HG02678 (cell line): Measurements from ENCODE around the gene PIK3CA.
A peak's percentile ranks its signal among the peaks of the same experiment; 100 is the strongest.

Experiments used
- ATAC-seq: cut with Tn5 transposase; IDR thresholded peaks from one replicate; pipeline ENCODE4 v1.9.1; 2021; ENCODE audit warnings: mild to moderate bottlenecking, moderate library complexity; ENCODE audit not compliant: unreplicated experiment

PIK3CA gene

DNA sequence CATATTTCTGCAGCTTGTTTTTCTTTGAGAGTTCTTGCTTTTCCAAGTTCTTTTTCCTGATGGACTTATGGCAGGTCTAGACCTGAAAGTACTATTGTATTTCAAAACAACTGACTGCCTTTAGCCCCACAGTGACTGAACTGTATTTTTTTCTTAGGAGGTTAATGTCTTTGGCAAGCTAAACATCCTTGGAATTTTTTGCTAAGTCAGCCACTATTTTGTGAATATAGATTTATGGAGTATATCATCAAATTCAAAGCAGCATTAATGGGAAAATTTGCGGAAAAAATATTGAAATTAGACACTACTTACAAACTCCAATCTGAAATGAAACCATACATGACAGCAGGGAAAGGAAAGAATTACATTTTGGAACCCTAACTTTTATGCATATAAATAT, 8.6 kb downstream of the PIK3CA start:
- no peak for ATAC-seq

GRCh38 chr3:179158336-179159039, 10.3 kb downstream of the PIK3CA start:
- ATAC-seq: no peak

- ATAC-seq: no peak
These were observed 15.3 kb downstream of the PIK3CA start for GRCh38 chr3:179163503-179163902.

DNA sequence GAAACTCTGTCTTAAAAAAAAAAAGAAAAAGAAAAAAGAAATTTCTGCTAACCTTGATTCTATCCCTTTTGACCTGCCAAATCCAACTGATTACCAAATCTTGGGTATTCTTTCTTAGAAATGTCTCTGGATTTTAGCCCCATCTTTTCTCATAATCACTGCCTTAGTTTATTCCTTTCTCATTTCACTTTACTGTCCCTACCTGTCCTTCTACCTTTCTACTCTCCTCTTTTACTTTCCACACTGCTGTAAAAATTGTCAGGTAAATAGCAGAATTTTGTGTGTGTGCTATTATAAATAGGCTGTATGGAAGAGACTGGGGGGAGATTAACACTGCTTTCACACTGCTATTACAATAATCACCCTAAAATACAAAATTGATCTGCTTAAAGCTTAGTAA, 16.7 kb downstream of the PIK3CA start:
- ATAC-seq: no peak

DNA sequence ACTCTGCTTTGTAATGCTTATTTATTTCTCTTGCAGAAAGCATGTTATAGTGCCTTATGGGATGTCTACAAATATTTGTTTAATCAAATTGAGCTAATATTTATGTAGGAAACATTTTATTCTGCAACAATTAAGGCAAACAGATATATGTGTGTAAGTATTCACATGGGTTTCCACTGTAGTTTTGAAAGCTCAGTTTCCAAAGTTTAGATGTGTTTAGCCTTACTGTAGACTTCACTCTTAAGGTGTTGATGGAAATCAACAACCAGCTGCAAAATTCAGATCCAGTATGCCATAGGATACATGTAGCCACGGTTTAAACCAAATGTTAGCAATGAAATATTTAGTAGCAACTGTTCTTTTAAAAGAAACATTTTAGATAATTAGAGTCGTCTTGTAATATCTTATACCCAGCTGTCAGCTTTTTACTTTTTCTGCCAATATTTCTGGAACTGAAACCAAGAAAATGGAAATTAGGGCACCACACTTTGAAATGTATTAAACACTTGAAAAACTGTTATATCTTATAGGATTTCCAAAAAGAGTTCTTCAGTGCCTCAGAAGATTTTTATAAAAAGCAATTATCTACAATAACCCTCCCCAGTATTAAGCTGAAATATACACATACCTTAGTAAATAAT, 18.5 kb downstream of the PIK3CA start:
- peak; percentile 55 for ATAC-seq

DNA sequence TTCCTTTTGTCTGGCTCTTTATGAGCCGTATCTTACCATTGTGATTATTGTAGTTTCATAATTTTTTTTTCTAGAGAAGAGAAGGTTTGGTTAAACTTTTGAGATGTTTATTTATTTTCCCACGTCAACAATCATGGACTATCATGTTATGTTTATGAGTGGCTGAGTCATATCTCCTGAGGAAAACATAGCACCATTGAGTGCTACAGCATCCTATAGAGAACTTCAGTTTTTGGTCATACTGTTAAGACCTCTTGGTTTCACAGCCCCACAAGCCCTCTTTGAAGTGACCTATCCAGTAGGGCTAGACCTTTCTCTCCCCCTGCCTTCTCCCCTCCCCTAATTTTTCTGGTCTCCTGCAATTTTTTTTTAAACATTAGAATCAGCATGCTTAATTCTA, 20.8 kb downstream of the PIK3CA start:
- ATAC-seq: peak; percentile 49

DNA sequence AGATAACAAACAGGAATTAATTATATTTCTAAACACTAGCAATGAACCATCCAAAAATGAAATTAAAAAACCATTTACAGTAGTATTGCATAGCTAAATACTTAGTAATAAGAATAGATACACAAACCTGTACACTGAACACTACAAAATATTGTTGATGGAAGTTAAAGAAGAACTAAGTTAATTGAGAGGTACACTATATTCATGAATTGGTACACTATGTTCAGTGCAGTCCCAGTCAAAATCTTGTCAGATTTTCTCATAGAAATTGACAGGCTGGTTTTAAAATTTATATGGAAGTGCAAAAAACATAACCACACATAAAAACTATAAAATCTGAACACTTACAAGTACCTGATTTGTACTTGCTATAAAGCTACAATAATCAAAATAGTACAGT, 24.4 kb downstream of the PIK3CA start:
- no peak for ATAC-seq

DNA sequence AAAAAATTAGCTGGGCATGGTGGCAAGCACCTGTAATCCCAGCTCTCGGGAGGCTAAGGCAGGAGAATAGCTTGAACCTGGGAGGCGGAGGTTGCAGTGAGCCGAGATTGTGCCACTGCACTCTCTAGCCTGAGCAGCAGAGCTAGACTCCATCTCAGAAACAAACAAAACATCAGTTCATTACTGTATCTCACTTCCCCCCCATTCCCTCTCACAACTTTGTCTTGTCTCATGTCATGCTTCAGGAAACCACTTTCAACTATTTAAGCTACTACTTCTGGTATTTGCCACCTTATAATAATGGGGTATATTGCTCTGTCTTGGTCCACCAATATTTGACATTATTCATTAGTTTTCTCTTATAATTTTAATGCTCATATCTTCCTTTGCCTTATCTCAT, 26.2 kb downstream of the PIK3CA start:
- peak; percentile 56 for ATAC-seq

GRCh38 chr3:179174898-179175297, 26.7 kb downstream of the PIK3CA start:
- ATAC-seq: peak; percentile 54

DNA sequence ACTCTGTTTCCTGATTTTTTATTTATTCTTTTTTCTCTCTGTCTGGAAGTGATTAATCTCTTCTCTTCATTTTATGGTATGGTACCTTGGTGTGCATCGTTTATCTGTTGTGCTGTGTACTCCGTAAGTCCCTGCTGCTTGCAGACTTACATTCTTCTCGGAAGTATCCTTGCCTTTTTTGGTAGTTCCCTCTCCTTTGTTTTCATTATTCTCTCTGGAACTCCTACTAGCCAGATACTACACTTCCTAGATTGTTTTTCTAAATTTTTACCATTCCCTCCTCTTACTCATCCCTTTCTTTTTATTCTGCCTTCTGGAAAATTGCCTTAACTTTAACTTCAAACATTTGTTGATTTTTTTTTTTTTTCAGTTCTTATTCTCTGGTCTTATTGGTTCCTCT, 27.2 kb downstream of the PIK3CA start:
- no peak for ATAC-seq

DNA sequence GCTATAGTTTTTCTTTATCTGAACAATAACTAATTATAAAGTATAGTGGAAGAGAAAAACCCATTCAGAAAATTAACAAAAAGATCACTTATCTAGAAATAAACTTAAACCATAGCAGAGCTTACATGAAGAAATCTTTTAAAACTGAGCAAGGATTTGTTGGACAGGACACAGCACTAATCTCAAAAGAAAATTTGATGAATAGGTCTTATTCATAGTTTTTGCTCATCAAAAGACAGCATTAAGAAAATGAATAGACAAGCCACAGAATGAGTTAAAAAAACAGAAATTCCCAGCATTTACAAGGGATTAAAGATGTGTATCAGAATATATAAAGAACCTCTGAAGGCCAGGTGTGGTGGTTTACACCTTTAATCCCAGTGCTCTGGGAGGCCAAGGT, 29.5 kb downstream of the PIK3CA start:
- ATAC-seq: no peak

DNA sequence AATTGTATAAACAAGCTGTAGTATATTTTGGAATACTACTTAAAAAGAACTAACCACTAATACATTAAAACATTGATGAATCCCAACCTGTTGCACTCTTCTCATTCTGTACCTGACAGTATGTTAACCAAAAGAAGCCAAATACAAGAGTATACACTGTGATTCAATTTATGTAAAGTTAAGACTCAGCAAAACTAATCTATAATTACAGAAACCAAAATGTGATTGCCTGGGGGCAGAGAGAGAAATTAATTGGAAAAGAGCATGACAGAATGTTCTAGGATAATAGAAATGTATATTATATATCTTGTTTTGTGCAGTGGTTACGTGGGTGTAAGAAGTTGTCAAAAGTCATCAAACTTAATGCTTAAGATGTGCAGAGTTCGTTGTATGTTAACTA, 31.1 kb downstream of the PIK3CA start:
- ATAC-seq: no peak

DNA sequence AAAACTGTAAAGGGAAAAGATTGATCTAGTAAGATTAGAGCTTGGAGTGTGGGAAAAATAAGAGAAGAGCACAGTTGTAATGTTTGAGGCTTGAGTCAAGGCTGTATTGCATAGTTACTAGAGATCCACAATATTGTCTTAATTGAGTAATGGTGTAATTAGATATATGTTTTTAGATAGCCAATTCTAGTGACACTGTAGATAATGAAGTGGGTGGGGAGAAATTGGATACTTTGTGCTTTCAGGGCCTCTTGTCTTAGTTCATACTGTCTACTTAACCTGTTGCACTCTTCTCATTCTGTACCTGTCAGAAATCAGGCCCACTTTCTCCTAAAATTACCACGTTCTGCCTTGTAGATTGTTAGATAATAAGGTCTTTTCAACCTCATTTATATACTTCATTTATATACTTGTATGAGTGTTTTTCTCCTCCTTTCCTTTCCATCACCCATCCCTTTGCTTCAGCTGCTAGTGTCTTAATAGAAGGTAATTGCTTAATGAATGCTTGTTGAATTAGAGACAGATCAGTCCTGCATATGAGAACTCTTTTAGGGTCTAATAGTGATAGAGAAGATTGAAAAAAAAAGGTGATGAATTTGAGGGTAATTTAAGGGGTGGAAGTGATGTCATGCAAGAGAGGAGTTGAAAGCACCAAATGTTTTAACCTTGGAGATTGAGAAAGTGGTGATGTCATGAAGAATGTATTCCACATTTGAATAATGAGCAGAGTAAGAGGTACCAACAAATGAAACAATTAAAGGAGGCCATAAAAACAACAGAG, 32.0 kb downstream of the PIK3CA start:
- no peak for ATAC-seq

- ATAC-seq: peak; percentile 57
These were observed 32.9 kb downstream of the PIK3CA start for GRCh38 chr3:179181021-179181472.

DNA sequence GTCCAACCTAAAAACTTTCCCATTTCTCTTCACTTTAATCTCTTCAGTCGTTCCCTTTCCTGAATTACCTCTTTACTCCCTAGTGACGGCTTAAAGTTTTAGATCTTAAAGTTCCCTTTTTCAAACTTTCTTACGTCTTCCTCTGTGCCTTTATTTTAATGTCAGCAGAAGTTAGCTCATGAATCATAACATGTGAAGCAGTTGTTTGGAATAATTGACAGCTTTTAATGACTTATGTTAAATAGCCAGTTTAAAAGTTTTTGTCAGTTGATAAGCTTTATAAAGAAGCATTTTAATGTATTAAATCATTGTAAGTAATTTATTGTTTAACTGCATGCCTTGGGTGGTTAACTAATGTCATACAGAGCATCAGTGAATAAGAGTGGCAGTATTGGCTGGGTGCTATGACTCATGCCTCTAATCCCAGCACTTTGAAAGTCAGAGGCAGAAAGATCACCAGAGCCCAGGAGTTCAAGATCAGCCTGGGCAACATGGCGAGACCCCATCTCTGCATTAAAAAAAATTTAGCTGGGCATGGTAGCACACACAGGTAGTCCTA, 33.9 kb downstream of the PIK3CA start:
- no peak for ATAC-seq

DNA sequence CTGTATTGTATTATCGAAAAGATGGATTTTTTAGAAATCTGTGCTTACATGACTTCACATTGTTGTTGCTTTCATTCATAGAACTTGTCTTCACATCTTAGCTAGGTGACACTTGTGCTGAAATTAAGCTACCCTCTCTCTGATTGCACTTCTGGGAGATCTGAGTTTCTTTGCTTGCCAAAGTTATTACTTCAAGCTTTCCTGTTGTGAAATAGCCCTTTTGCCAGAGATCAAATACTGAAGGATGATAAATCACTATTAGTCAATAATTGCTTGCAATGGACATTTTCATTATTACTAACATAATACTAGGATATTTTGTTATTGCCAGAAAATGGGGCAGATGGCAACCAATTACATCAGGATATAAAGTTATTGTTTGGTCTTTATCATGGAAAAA, 34.7 kb downstream of the PIK3CA start:
- no peak for ATAC-seq

DNA sequence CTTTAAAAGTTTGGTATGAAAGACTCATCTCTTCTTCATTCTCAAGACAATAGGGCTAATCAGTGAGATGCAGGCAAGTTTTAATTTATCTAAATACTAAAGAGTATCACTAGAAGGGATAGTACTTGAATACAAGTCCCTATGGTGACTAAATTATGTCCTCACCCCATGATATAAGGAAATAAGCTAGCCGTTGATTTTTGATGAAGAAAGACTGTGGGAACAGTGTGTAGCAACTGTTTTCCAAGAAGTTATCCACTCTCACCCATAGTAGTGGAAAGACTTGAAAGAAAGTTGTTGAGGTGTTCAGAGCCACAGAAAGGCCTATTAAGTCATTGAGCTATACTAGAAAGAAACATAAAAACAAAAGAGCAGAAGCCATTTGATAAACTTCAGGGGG, 36.7 kb downstream of the PIK3CA start:
- no peak for ATAC-seq

GRCh38 chr3:179186426-179186825, 38.3 kb downstream of the PIK3CA start:
- no peak for ATAC-seq

- ATAC-seq: no peak
These were observed 41.6 kb downstream of the PIK3CA start for GRCh38 chr3:179189759-179190158.

- no peak for ATAC-seq
These were observed 42.4 kb downstream of the PIK3CA start for GRCh38 chr3:179190581-179190980.

DNA sequence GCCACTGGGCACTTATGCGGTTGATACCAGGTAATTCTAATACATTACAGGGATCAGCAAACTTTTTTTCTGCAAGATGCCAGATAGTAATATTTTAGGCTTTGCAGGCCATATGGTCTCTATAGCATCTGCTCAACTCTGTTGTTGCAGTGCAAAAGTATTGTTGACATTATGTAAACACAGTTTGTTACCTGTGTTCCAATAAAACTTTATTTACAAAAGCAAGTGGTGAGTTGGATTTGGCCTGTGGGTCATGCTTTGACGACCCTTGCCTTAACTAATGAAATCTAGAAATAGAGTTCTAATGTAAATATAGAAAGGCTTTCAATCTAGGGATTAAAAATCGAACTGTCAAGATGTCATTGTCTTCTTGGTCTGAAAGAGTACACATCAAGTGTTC, 44.4 kb downstream of the PIK3CA start:
- ATAC-seq: no peak

DNA sequence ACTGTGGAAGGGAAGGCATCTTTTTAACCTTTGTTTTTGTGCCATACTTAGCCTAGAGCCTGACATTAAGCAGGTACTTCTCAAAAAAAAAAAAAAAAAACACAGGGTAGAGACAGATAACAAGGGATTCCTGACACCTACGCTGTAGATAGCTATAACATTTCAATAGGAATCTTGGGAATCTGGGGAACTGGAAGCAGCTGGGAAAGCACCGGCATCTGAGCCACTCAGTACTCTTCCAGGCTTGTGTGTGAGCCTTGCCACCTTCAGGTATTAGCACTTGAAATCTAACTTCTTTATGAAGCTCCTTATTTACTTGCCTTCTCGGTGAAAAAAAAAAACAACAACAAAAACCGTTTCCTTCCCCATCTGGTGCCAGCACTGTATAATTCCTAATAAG, 46.8 kb downstream of the PIK3CA start:
- ATAC-seq: no peak
